Naive thymus-derived CD4-positive, alpha-beta T cell (primary cell): ENCODE results near the gene SLC33A1. TPM values are rescaled to one million over a fixed set of nuclear protein-coding genes. Genes with fewer than 3 reads are reported as not detected.

Source experiments
- ATAC-seq: fragments of 150-1000 bp; cut with Tn5 transposase; 2 replicates; pipeline ENCODE4 v1.10.0; 2021; ENCODE audit warnings: mild to moderate bottlenecking, moderate library complexity
- CTCF ChIA-PET: fragments of 350-600 bp; sonication (Branson Sonifier 250); formaldehyde crosslinking; loops from one replicate; lab custom pipeline; 2021; ENCODE audit warnings: antibody characterized with exemption; lab: Charles Lee
- POLR2A ChIA-PET: fragments of 350-600 bp; sonication (Branson Sonifier 250); formaldehyde crosslinking; loops from one replicate; lab custom pipeline; 2021; ENCODE audit warnings: antibody characterized with exemption, inconsistent platforms; lab: Charles Lee
- DNase-seq, 9 donors: peaks; one replicate each; pipeline versions ENCODE4 v3.0.0 to v3.0.0-alpha.2; 2020 to 2022; ENCODE audit warnings: mixed read lengths in 1 of 9
- H3K27ac ChIP-seq: one replicate; pipeline ENCODE4 v1.7.0; 2013; ENCODE audit warnings: mild to moderate bottlenecking, low read depth, low read length, moderate library complexity
- H3K27me3 ChIP-seq, 2 donors: one replicate each; pipeline ENCODE4 v1.7.0; 2013; ENCODE audit warnings: low read length in 2 of 2, mild to moderate bottlenecking in 2 of 2, moderate library complexity in 2 of 2; ENCODE audit not compliant: control insufficient read depth in 2 of 2, insufficient read depth in 2 of 2
- H3K36me3 ChIP-seq, 3 experiments: 1 replicate in 2 of 3; 2 replicates in 1 of 3; pipeline ENCODE4 v1.7.0; 2013; ENCODE audit warnings: low read length in 3 of 3, mild to moderate bottlenecking in 3 of 3, moderate library complexity in 1 of 3; ENCODE audit not compliant: insufficient read depth in 3 of 3, control insufficient read depth in 2 of 3
- H3K4me1 ChIP-seq, 2 donors: one replicate each; pipeline ENCODE4 v1.7.0; 2013; ENCODE audit warnings: low read length in 2 of 2, mild to moderate bottlenecking in 2 of 2, moderate library complexity in 1 of 2; ENCODE audit not compliant: control insufficient read depth in 2 of 2, insufficient read depth in 2 of 2
- H3K4me3 ChIP-seq: 2 replicates; pipeline ENCODE4 v1.7.0; 2013; ENCODE audit warnings: mild to moderate bottlenecking, low read length
- H3K9me3 ChIP-seq, 3 experiments: 1 replicate in 2 of 3; 2 replicates in 1 of 3; pipeline ENCODE4 v1.7.0; 2013; ENCODE audit warnings: low read length in 3 of 3; ENCODE audit not compliant: control insufficient read depth in 2 of 3
- H3K27ac Mint-ChIP-seq, 9 donors: one replicate each; pipeline ENCODE4 v1.8.0; 2020 to 2022; ENCODE audit warnings: mixed read lengths in 9 of 9, mild to moderate bottlenecking in 8 of 9, moderate library complexity in 5 of 9, inconsistent platforms in 2 of 9
- H3K27me3 Mint-ChIP-seq, 5 donors: one replicate each; pipeline ENCODE4 v1.8.0; 2021 to 2022; ENCODE audit warnings: mixed read lengths in 5 of 5, mild to moderate bottlenecking in 1 of 5
- H3K36me3 Mint-ChIP-seq, 5 donors: one replicate each; pipeline ENCODE4 v1.8.0; 2020 to 2022; ENCODE audit warnings: mixed read lengths in 5 of 5, mild to moderate bottlenecking in 3 of 5, inconsistent platforms in 1 of 5
- H3K4me1 Mint-ChIP-seq, 7 donors: one replicate each; pipeline ENCODE4 v1.8.0; 2020 to 2022; ENCODE audit warnings: mixed read lengths in 7 of 7, mild to moderate bottlenecking in 3 of 7, inconsistent platforms in 1 of 7
- H3K4me3 Mint-ChIP-seq, 10 donors: one replicate each; pipeline ENCODE4 v1.8.0; 2020 to 2022; ENCODE audit warnings: mild to moderate bottlenecking in 10 of 10, mixed read lengths in 10 of 10, moderate library complexity in 6 of 10, inconsistent platforms in 2 of 10
- H3K9me3 Mint-ChIP-seq, 11 donors: one replicate each; pipeline ENCODE4 v1.8.0; 2020 to 2022; ENCODE audit warnings: mixed read lengths in 11 of 11, mild to moderate bottlenecking in 4 of 11, inconsistent platforms in 1 of 11, moderate library complexity in 1 of 11
- intact Hi-C, 2 donors: fragments of 100-400 bp; cut with micrococcal nuclease; formaldehyde crosslinking; loops; one replicate each; pipeline ENCODE4 v1.15.1; 2023
- polyA plus RNA-seq, 2 donors: library from polyadenylated mRNA; unstranded; fragments of 300-500 nt; fragmentation: Illumina TruSeq; gene quantifications; one replicate each; pipeline ENCODE4 v1.2.3, GENCODE V29; 2021
- total RNA-seq, 6 experiments: library from RNA in 5 of 6; stranded (reverse) in 5 of 6; gene quantifications; 1 replicate in 5 of 6; 2 replicates in 1 of 6; pipeline ENCODE4 v1.2.3 and lab custom pipeline; 2021 to 2026

The SLC33A1 gene
- total RNA-seq (10 to 100 TPM; 19.8 to 40.8 (median 31.9) TPM), polyA plus RNA-seq (10 to 100 TPM in 1 of 2 donors, 1 to 10 TPM in 1; 9.4 to 14.5 TPM), total RNA-seq (lab: John Stamatoyannopoulos, UW) (2.6 reads per million, percentile 13 among the genes with 10 or more reads in this experiment)

DNA sequence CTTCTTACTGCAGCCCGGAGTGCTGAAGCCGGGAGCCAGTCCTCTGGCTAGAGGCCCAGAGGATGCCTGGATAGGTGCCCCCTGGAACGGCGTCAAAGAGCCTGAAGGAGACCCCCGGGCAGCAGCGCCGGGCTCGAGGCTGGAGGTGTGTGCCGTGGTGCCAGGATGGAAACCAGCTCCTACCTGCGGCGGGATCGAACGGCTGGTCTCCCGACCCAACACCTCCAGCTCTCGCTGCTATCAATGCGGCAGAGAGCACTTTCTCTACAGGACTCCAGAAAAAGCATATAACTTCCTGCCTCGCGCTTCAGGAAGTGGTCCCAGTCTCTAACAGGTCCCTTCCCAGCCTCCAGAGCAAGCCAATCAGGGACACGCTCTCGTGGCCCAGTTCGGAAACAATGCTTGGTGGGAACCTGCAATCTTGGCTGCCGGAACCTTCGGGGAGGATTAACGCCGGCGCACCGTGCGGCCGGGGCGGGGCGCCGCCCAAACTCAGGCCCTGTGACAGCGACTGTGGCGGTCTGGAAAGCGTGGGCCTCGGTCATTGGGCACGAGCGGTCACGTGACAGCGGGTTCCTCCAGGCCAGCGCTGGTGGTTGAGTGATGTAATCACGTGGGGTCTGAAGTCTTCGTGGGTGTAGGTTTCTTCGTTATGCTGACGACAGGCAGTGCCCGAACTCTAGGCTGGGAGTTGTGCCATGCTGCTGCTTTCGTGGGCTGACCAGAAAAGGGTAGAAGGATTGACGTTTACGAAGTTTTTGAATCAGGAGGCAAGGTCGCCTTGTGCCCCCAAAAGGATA is at the start of gene SLC33A1:
TSS of gene SLC33A1 (minus strand) at position 287 of the 800 bp plus-strand sequence. CDS start 430 bp downstream, outside the sequence.
- Mint-ChIP-seq H3K36me3 (peaks cover 0 to 23% (median 6%) of the 10 kb centered on the region in 5 donors), H3K4me1 (peaks cover 24 to 47% (median 39%) of the 10 kb centered on the region in 7 donors), H3K27ac (peak within 1 kb of the TSS; percentile 97 to 100 (median 99)), H3K27me3 (peaks cover 0 to 7% (median 0%) of the 10 kb centered on the region in 5 donors), H3K9me3 (peaks cover 0 to 9% (median 2%) of the 10 kb centered on the region in 11 donors), H3K4me3 (peak within 1 kb of the TSS; percentile 86 to 99 (median 95))
- ATAC-seq (peak; percentile 96), DNase-seq (peak; percentile 95 to 99 (median 98))
- intact Hi-C loops: loop anchor here (1.0 to 10.0 kb wide), 17 partner anchors 8 to 1530 kb away; partner anchors contain the start of genes C3orf33 (in 2 of the 2), CCNL1 (in 2 of the 2), DHX36 (in 2 of the 2) and GMPS (in 2 of the 2)
- CTCF ChIA-PET: interaction anchor here (1.2 to 2.1 kb wide), 2 partner anchors 16 to 48 kb away, joined by 3 to 13 read pairs; partner anchors contain the start of genes C3orf33 and GMPS
- Histone ChIP-seq H3K27me3 (no peaks in the 10 kb centered on the region), H3K4me1 (peaks cover 19 to 33% of the 10 kb centered on the region in 2 donors), H3K9me3 (no peaks in the 10 kb centered on the region), H3K4me3 (peak within 1 kb of the TSS; percentile 85), H3K27ac (peak within 1 kb of the TSS; percentile 90), H3K36me3 (peaks cover 0 to 6% (median 0%) of the 10 kb centered on the region in 3 experiments)
- POLR2A ChIA-PET: interaction anchor here (0.7 to 3.2 kb wide), 6 partner anchors 8 to 1306 kb away, joined by 3 to 34 read pairs (median 8); partner anchors contain the start of genes C3orf33, CCNL1 and GMPS

DNA sequence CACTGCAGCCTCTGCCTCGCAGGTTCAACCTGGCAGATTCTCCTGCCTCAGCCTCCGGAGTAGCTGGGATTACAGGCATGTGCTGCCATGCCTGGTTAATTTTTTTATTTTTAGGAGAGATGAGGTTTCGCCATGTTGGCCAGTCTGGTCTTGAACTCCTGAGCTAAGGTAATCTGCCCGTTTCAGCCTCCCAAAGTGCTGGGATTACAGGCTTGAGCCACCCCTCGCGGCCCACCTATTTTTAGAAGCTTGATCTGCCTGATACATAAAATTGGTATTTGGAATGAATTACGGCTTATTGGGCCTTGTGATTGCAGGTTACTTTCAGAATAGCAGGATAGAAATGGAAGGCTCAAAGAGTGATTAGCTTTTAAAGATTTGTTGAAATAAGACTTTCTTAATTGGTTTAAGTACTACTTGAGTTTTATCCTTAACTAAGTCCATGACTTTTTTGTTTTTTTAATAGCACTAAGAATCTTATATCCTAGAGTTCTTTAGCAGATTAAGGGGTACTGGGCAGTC is 41.2 kb upstream of the SLC33A1 start:
- Histone ChIP-seq H3K4me3 (no peak overlapping the region), H3K4me1 (no peaks in the 10 kb centered on the region), H3K27ac (no peak overlapping the region), H3K36me3 (peaks cover 0 to 37% (median 0%) of the 10 kb centered on the region in 3 experiments), H3K27me3 (no peaks in the 10 kb centered on the region), H3K9me3 (no peaks in the 10 kb centered on the region)
- peaks cover 10 to 40% (median 27%) of the 10 kb centered on the region in 5 donors for H3K36me3 Mint-ChIP-seq
- no peak overlapping the region for H3K27ac Mint-ChIP-seq
- H3K4me1 Mint-ChIP-seq: peaks cover 6 to 14% (median 10%) of the 10 kb centered on the region in 7 donors
- no peaks in the 10 kb centered on the region for H3K27me3 Mint-ChIP-seq
- intact Hi-C loops: no loop called here
- H3K9me3 Mint-ChIP-seq: no peaks in the 10 kb centered on the region
- ATAC-seq (no peak), DNase-seq (no peak)
- ChIA-PET CTCF (no interaction called here), POLR2A (no interaction called here)
- no peak overlapping the region for H3K4me3 Mint-ChIP-seq

DNA sequence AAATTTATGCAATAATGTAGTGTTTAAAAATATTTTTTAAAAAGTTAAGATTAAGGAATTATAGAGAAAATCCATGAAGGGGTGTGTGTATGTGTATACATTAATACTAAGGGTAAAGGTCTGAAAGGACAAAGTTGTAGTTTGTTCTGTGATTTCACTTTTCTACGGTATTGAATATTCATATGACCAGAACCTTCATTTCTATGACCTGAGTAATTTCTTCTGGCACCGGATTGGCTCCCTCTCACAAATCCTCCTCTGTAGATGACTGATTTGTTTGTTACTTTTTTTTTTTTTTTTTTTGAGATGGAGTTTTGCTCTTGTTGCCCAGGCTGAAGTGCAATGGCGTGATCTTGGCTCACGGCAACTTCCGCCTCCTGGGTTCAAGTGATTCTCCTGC is 37.1 kb upstream of the SLC33A1 start:
- no peaks in the 10 kb centered on the region for H3K9me3 Mint-ChIP-seq
- H3K4me1 ChIP-seq: no peaks in the 10 kb centered on the region
- H3K27me3 ChIP-seq: no peaks in the 10 kb centered on the region
- H3K36me3 Mint-ChIP-seq: peaks cover 0 to 21% (median 17%) of the 10 kb centered on the region in 5 donors
- no peak overlapping the region for H3K4me3 ChIP-seq
- no peak for DNase-seq
- peaks cover 28 to 43% (median 34%) of the 10 kb centered on the region in 7 donors for H3K4me1 Mint-ChIP-seq
- H3K27ac ChIP-seq: no peak overlapping the region
- H3K27ac Mint-ChIP-seq: no peak overlapping the region
- ATAC-seq: no peak
- intact Hi-C loops: no loop called here
- no peaks in the 10 kb centered on the region for H3K9me3 ChIP-seq
- H3K4me3 Mint-ChIP-seq: no peak overlapping the region
- CTCF ChIA-PET: no interaction called here
- peaks cover 0 to 15% (median 0%) of the 10 kb centered on the region in 3 experiments for H3K36me3 ChIP-seq
- H3K27me3 Mint-ChIP-seq: no peaks in the 10 kb centered on the region
- POLR2A ChIA-PET: no interaction called here

DNA sequence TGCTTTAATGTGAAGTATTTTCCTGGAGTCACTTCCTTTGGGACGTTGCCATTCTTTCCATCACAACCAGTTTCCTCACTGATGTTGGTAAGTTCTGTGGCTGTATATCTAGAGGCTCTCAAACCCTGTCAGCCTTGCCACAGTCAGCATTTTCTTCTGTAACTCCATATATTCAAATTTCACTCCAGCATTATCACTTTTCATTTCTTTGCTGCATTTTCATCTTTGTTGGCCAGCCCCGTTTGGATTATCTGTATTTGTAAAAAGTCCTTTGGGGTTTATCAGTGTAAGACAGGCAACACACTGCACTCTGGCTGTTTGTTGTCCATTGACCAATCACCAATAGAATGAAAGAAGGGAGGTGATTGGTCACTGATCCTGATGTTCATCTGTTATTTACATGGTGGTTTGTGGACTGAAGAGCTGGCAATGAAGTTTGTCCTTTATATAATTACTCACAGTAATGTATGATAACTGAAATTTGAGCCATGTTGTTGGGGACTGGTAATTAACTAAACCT is 36.5 kb upstream of the SLC33A1 start:
- Mint-ChIP-seq H3K36me3 (peaks cover 0 to 21% (median 17%) of the 10 kb centered on the region in 5 donors), H3K27me3 (no peaks in the 10 kb centered on the region), H3K27ac (no peak overlapping the region), H3K4me3 (no peak overlapping the region), H3K4me1 (peaks cover 28 to 48% (median 39%) of the 10 kb centered on the region in 7 donors), H3K9me3 (no peaks in the 10 kb centered on the region)
- CTCF ChIA-PET: no interaction called here
- intact Hi-C loops: no loop called here
- H3K4me3 ChIP-seq: no peak overlapping the region
- no peaks in the 10 kb centered on the region for H3K27me3 ChIP-seq
- no peaks in the 10 kb centered on the region for H3K4me1 ChIP-seq
- no peak overlapping the region for H3K27ac ChIP-seq
- peaks cover 0 to 15% (median 0%) of the 10 kb centered on the region in 3 experiments for H3K36me3 ChIP-seq
- POLR2A ChIA-PET: no interaction called here
- DNase-seq (no peak), ATAC-seq (no peak)
- H3K9me3 ChIP-seq: no peaks in the 10 kb centered on the region

DNA sequence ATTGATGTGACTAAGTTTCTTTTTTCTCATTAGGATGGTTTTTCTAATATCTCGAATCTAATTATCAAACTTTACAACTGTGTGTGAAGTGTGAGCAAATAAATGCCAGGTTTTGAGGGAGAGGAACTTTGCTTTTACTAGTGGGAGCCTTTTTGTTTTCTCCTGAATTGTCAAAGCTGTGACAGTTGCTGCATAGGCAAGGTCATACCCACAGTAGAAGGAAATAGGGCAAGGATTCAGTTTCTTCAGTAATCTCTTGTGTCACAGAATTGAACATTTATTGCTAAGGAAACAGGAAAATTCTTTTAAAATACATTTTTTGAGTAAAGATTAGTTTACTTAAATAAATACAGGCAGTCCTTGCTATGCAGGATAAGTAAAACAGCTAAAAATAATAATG is 35.7 kb upstream of the SLC33A1 start:
- ChIA-PET POLR2A (no interaction called here), CTCF (no interaction called here)
- peaks cover 0 to 10% (median 0%) of the 10 kb centered on the region in 3 experiments for H3K36me3 ChIP-seq
- H3K36me3 Mint-ChIP-seq: peaks cover 0 to 15% (median 11%) of the 10 kb centered on the region in 5 donors
- no peaks in the 10 kb centered on the region for H3K4me1 ChIP-seq
- DNase-seq: no peak
- no peaks in the 10 kb centered on the region for H3K9me3 ChIP-seq
- H3K27ac ChIP-seq: no peak overlapping the region
- H3K27me3 ChIP-seq: no peaks in the 10 kb centered on the region
- intact Hi-C loops: no loop called here
- no peaks in the 10 kb centered on the region for H3K9me3 Mint-ChIP-seq
- ATAC-seq: no peak
- peak overlapping the region in 1 of 9 donors; percentile 17 for H3K27ac Mint-ChIP-seq
- no peak overlapping the region for H3K4me3 Mint-ChIP-seq
- H3K27me3 Mint-ChIP-seq: no peaks in the 10 kb centered on the region
- no peak overlapping the region for H3K4me3 ChIP-seq
- peaks cover 28 to 47% (median 40%) of the 10 kb centered on the region in 7 donors for H3K4me1 Mint-ChIP-seq

DNA sequence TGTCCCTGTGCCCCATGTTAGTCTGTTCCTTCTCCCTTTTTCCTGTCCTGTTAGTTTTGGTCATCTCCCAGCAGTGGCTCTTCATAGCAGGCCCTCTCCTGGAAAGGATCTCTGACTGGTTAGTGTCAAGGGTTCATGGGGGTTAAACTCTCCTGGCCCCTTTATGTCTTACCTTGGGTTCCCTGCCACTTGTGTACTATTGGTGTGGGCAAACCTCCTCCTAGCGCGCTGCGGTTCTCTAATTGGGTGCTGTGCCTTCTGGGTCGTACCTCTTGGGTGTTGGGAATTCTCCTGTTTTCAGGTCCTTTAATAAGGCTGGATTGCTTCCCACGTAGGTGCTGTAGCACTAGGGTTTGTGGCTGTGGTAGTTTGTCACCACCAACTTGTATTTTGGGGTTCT is 35.0 kb upstream of the SLC33A1 start:
- Mint-ChIP-seq H3K4me3 (no peak overlapping the region), H3K27ac (peak overlapping the region in 2 of 9 donors; percentile 51 to 63), H3K9me3 (no peaks in the 10 kb centered on the region), H3K36me3 (peaks cover 0 to 9% (median 6%) of the 10 kb centered on the region in 5 donors), H3K4me1 (peaks cover 28 to 54% (median 45%) of the 10 kb centered on the region in 7 donors), H3K27me3 (no peaks in the 10 kb centered on the region)
- Histone ChIP-seq H3K4me1 (no peaks in the 10 kb centered on the region), H3K4me3 (no peak overlapping the region), H3K27me3 (no peaks in the 10 kb centered on the region), H3K27ac (no peak overlapping the region), H3K9me3 (no peaks in the 10 kb centered on the region), H3K36me3 (peaks cover 0 to 5% (median 0%) of the 10 kb centered on the region in 3 experiments)
- DNase-seq (no peak), ATAC-seq (no peak)
- ChIA-PET POLR2A (no interaction called here), CTCF (no interaction called here)
- intact Hi-C loops: no loop called here
